Sigmoid colon (tissue), 3 donors: ENCODE results near the gene TINCR.

Experiments
- CTCF ChIP-seq, 4 experiments: fragments of 450-650 bp in 3 of 4; fragments of 200-600 bp in 1 of 4; IDR thresholded peaks; one replicate each; pipeline ENCODE4 v1.5.1; 2016 to 2019; ENCODE audit warnings: antibody characterized with exemption in 4 of 4, mild to moderate bottlenecking in 3 of 4, moderate library complexity in 2 of 4
- POLR2A ChIP-seq, 2 donors: fragments of 450-650 bp; IDR thresholded peaks; one replicate each; pipeline ENCODE4 v1.6.1; 2016; ENCODE audit warnings: antibody characterized with exemption in 2 of 2, mild to moderate bottlenecking in 2 of 2, moderate library complexity in 2 of 2

GRCh38 chr19:5559804-5560133 is 8.0 kb downstream of the TINCR start:
- TF ChIP-seq CTCF (IDR thresholded peaks at IDR 0.05) = no peak
- TF ChIP-seq POLR2A (IDR thresholded peaks at IDR 0.05) = no peak
